Ectodermal cell (in vitro differentiated cells): Measurements from ENCODE around the gene TMED1.
"Not testable (repeated sequence)": the region's sequence is repeated elsewhere in the genome, so short reads cannot be mapped to it uniquely, and the experiment has no call there.

Experiments used
- H3K27ac ChIP-seq: 2 replicates; pipeline ENCODE4 v1.7.0; 2013; ENCODE audit warnings: mild to moderate bottlenecking, low read depth, low read length; ENCODE audit not compliant: insufficient read depth, poor library complexity, severe bottlenecking
- H3K27me3 ChIP-seq: 2 replicates; pipeline ENCODE4 v1.7.0; 2013; ENCODE audit warnings: mild to moderate bottlenecking, low read length; ENCODE audit not compliant: insufficient read depth, control insufficient read depth, poor library complexity, severe bottlenecking
- H3K36me3 ChIP-seq: one replicate; pipeline ENCODE4 v1.7.0; 2013; ENCODE audit warnings: low read length; ENCODE audit not compliant: control insufficient read depth, insufficient read depth
- H3K4me1 ChIP-seq: one replicate; pipeline ENCODE4 v1.7.0; 2013; ENCODE audit warnings: low read length; ENCODE audit not compliant: control insufficient read depth, insufficient read depth
- H3K4me3 ChIP-seq: 2 replicates; pipeline ENCODE4 v1.7.0; 2013; ENCODE audit warnings: low read depth, low read length, control low read depth; ENCODE audit not compliant: insufficient read depth
- H3K9me3 ChIP-seq: 2 replicates; pipeline ENCODE4 v1.7.0; 2013; ENCODE audit warnings: mild to moderate bottlenecking, low read length, moderate library complexity; ENCODE audit not compliant: control insufficient read depth
- WGBS, 2 experiments: methylation state at CpG; one replicate each; pipeline ENCODE4 v1.1.7; 2013; ENCODE audit warnings: missing lambda C conversion rate in 2 of 2; 5-methylcytosine and 5-hydroxymethylcytosine counted together

Gene TMED1

DNA sequence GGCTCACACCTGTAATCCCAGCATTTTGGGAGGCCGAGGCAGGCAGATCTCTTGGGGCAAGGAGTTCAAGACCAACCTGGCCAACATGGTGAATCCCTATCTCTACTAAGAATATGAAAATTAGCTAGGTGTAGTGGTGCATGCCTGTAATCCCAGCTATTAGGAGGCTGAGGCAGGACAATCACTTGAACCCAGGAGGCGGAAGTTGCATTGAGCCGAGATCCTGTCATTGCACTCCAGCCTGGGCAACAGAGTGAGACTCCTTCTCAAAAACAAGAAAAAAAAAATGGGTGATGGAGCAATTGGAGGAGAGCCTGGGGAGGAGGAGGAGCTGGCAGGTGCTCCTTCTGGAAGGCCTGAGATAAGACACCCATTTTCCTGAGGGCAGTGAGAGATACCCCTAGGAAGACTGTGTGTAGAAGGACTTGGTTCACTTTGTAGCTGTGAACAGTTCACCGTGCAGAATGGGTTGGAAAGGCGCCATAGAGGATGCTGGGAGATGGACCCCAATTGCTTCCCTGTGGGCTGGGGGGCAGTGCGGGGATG is 26.6 kb upstream of the TMED1 start:
- WGBS, 2 experiments = 92 to 93% methylated on average over 6 of the region's 6 CpGs
- no peak overlapping the region for H3K4me3 ChIP-seq
- H3K36me3 ChIP-seq = no peaks in the 10 kb centered on the region
- no peaks in the 10 kb centered on the region for H3K27me3 ChIP-seq
- H3K27ac ChIP-seq = no peak overlapping the region
- no peaks in the 10 kb centered on the region for H3K4me1 ChIP-seq
- no peaks in the 10 kb centered on the region for H3K9me3 ChIP-seq

- Histone ChIP-seq H3K9me3 (no peaks in the 10 kb centered on the region), H3K27me3 (no peaks in the 10 kb centered on the region), H3K4me1 (no peaks in the 10 kb centered on the region), H3K36me3 (no peaks in the 10 kb centered on the region), H3K27ac (no peak overlapping the region), H3K4me3 (no peak overlapping the region)
- WGBS, 2 experiments = 74 to 78% methylated on average over 7 of the region's 7 CpGs
These were observed 25.2 kb upstream of the TMED1 start for GRCh38 chr19:10861103-10861651.

GRCh38 chr19:10858204-10858828 is 22.3 kb upstream of the TMED1 start:
- WGBS, 2 experiments = 33 to 46% methylated on average over 3 to 4 of the region's 4 CpGs
- Histone ChIP-seq H3K36me3 (no peaks in the 10 kb centered on the region), H3K4me1 (no peaks in the 10 kb centered on the region), H3K9me3 (no peaks in the 10 kb centered on the region), H3K4me3 (no peak overlapping the region), H3K27me3 (no peaks in the 10 kb centered on the region), H3K27ac (no peak overlapping the region)

DNA sequence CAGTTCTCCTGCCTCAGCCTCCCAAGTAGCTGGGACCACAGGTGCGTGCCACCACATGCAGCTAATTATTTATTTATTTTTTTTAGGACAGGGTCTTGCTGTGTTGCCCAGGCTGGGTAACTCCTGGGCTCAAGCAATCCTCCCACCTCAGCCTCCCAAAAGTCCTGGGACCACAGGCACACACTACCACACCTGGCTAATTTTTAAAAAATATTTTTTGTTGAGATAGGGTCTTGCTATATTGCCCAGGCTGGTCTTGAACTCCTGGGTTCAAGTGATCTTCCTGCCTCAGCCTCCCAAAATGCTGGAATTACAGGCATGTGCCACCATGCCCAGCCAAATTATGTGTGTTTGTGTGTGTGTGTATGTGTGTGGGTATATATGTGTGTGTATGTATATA is 20.9 kb upstream of the TMED1 start:
- not testable (repeated sequence) for H3K27me3 ChIP-seq, H3K4me1 ChIP-seq, H3K36me3 ChIP-seq, H3K27ac ChIP-seq, H3K4me3 ChIP-seq, H3K9me3 ChIP-seq
- WGBS, 2 experiments = 89 to 100% methylated on average over 1 of the region's 1 CpG

GRCh38 chr19:10855879-10856522 is 20.0 kb upstream of the TMED1 start:
- no peaks in the 10 kb centered on the region for H3K27me3 ChIP-seq
- no peak overlapping the region for H3K27ac ChIP-seq
- H3K36me3 ChIP-seq = no peaks in the 10 kb centered on the region
- WGBS, 2 experiments = 73 to 78% methylated on average over 5 of the region's 5 CpGs
- H3K4me3 ChIP-seq = no peak overlapping the region
- H3K4me1 ChIP-seq = no peaks in the 10 kb centered on the region
- H3K9me3 ChIP-seq = no peaks in the 10 kb centered on the region

- no peaks in the 10 kb centered on the region for H3K27me3 ChIP-seq
- H3K27ac ChIP-seq = no peak overlapping the region
- 88 to 90% methylated on average over 7 of the region's 7 CpGs for WGBS, 2 experiments
- H3K36me3 ChIP-seq = no peaks in the 10 kb centered on the region
- H3K4me3 ChIP-seq = no peak overlapping the region
- H3K4me1 ChIP-seq = no peaks in the 10 kb centered on the region
- H3K9me3 ChIP-seq = no peaks in the 10 kb centered on the region
These were observed 18.5 kb upstream of the TMED1 start for GRCh38 chr19:10854350-10855089.

- Histone ChIP-seq H3K27ac (no peak overlapping the region), H3K27me3 (no peaks in the 10 kb centered on the region), H3K4me1 (no peaks in the 10 kb centered on the region), H3K36me3 (no peaks in the 10 kb centered on the region), H3K9me3 (no peaks in the 10 kb centered on the region), H3K4me3 (no peak overlapping the region)
- 85 to 89% methylated on average over 7 of the region's 7 CpGs for WGBS, 2 experiments
These were observed 16.9 kb upstream of the TMED1 start for GRCh38 chr19:10852941-10853340.

DNA sequence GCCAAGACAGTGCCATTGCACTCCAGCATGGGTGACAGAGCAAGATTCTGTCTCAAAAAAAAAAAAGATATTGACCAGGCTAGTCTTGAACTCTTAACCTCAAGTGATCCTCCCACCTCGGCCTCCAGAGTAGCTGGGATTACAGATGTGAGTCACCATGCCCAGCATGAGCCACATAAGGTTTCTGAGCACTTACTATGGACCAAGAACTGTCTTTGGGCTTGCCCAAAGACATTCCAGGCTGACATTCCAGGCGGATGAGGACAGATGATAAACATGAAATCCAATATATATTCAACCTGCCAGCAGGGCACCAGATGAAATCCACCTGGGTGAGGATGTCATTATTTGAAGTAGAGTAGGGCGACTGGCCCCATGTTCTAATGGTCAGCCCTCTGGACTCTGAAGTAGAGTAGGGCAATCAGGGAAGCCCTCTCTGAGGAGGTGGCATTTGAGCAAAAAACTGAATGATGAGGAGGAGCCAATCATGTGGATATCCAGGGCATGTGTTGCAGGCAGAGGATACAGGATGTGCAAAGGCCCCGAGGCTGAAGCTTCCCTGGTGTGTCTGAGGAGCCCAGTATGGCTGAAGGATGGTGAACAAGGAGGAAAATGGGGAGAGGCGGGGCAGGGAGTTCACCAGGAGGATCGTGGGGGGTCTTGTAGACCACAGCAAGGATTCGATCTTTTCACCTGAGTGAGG is 16.2 kb upstream of the TMED1 start:
- Histone ChIP-seq H3K36me3 (no peaks in the 10 kb centered on the region), H3K27ac (no peak overlapping the region), H3K4me1 (no peaks in the 10 kb centered on the region), H3K27me3 (no peaks in the 10 kb centered on the region), H3K9me3 (no peaks in the 10 kb centered on the region), H3K4me3 (no peak overlapping the region)
- 82 to 84% methylated on average over 7 of the region's 7 CpGs for WGBS, 2 experiments

- Histone ChIP-seq H3K4me1 (no peaks in the 10 kb centered on the region), H3K9me3 (no peaks in the 10 kb centered on the region), H3K27me3 (no peaks in the 10 kb centered on the region), H3K4me3 (no peak overlapping the region), H3K27ac (no peak overlapping the region), H3K36me3 (no peaks in the 10 kb centered on the region)
- WGBS, 2 experiments = 83 to 86% methylated on average over 5 of the region's 5 CpGs
These were observed 14.6 kb upstream of the TMED1 start for GRCh38 chr19:10850631-10851030.
